Ramos (cell line): ENCODE results near the gene CDH11.

Experiments used
- in situ Hi-C: fragments of 300-500 bp; cut with MboI; formaldehyde crosslinking; loops from one replicate; pipeline ENCODE4 v1.14.3; 2022; ENCODE audit warnings: low sequenced_read_pairs; ENCODE audit not compliant: unreplicated experiment

CDH11 gene

GRCh38 chr16:64948056-64948455 is 173.8 kb downstream of the CDH11 start:
- in situ Hi-C loops, result no loop called here

GRCh38 chr16:64947651-64948050 is 174.2 kb downstream of the CDH11 start:
- in situ Hi-C loops, result no loop called here

- in situ Hi-C loops, result no loop called here
These were observed 188.0 kb downstream of the CDH11 start for GRCh38 chr16:64933885-64934284.

- in situ Hi-C loops, result no loop called here
These were observed 195.4 kb downstream of the CDH11 start for GRCh38 chr16:64926476-64926875.

- in situ Hi-C loops, result no loop called here
These were observed 196.7 kb downstream of the CDH11 start for GRCh38 chr16:64925166-64925565.

- in situ Hi-C loops, result no loop called here
These were observed 197.8 kb downstream of the CDH11 start for GRCh38 chr16:64924086-64924485.

GRCh38 chr16:64919929-64920607 is 201.8 kb downstream of the CDH11 start:
- in situ Hi-C loops, result no loop called here

- in situ Hi-C loops, result no loop called here
These were observed 202.7 kb downstream of the CDH11 start for GRCh38 chr16:64919141-64919540.

GRCh38 chr16:64916051-64916450 is 205.8 kb downstream of the CDH11 start:
- in situ Hi-C loops, result no loop called here

GRCh38 chr16:64910356-64910755 is 211.5 kb downstream of the CDH11 start:
- in situ Hi-C loops, result no loop called here

GRCh38 chr16:64907844-64908243 is 214.0 kb downstream of the CDH11 start:
- in situ Hi-C loops, result no loop called here

- in situ Hi-C loops, result no loop called here
These were observed 218.1 kb downstream of the CDH11 start for GRCh38 chr16:64903770-64904169.

- in situ Hi-C loops, result no loop called here
These were observed 221.3 kb downstream of the CDH11 start for GRCh38 chr16:64900517-64900916.

GRCh38 chr16:64900019-64900418 is 221.8 kb downstream of the CDH11 start:
- in situ Hi-C loops, result no loop called here

- in situ Hi-C loops, result no loop called here
These were observed 223.7 kb downstream of the CDH11 start for GRCh38 chr16:64898159-64898558.
